ENCODE data around the gene ACSS1.

DNA sequence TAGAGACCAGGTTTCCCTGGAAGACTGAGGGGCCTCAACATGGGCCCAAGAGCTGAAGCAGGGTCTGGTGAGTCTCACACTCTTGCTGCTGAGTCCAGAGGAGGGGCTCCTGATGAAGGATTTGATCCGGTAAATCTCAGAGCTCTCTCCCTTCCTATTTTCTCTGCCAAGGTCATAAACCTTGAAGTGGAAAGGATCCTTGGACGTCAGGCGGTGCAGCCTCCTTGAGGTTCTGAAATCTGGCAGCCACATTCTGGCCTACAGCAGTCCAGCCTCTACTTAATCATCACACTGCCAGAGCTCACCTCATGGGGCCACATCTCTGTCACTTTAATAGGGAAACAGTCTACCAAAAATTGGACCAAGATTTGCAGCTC is 24.0 kb downstream of the ACSS1 start:
- TF ChIP-seq, protein P1, sequence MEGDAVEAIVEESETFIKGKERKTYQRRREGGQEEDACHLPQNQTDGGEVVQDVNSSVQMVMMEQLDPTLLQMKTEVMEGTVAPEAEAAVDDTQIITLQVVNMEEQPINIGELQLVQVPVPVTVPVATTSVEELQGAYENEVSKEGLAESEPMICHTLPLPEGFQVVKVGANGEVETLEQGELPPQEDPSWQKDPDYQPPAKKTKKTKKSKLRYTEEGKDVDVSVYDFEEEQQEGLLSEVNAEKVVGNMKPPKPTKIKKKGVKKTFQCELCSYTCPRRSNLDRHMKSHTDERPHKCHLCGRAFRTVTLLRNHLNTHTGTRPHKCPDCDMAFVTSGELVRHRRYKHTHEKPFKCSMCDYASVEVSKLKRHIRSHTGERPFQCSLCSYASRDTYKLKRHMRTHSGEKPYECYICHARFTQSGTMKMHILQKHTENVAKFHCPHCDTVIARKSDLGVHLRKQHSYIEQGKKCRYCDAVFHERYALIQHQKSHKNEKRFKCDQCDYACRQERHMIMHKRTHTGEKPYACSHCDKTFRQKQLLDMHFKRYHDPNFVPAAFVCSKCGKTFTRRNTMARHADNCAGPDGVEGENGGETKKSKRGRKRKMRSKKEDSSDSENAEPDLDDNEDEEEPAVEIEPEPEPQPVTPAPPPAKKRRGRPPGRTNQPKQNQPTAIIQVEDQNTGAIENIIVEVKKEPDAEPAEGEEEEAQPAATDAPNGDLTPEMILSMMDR (IDR thresholded peaks at IDR 0.05; ENCODE audit: insufficient read depth, low read length), result no peak
- no peak for TF ChIP-seq GABPA (IDR thresholded peaks at IDR 0.05; ENCODE audit: low read depth)
- TF ChIP-seq, protein P2, sequence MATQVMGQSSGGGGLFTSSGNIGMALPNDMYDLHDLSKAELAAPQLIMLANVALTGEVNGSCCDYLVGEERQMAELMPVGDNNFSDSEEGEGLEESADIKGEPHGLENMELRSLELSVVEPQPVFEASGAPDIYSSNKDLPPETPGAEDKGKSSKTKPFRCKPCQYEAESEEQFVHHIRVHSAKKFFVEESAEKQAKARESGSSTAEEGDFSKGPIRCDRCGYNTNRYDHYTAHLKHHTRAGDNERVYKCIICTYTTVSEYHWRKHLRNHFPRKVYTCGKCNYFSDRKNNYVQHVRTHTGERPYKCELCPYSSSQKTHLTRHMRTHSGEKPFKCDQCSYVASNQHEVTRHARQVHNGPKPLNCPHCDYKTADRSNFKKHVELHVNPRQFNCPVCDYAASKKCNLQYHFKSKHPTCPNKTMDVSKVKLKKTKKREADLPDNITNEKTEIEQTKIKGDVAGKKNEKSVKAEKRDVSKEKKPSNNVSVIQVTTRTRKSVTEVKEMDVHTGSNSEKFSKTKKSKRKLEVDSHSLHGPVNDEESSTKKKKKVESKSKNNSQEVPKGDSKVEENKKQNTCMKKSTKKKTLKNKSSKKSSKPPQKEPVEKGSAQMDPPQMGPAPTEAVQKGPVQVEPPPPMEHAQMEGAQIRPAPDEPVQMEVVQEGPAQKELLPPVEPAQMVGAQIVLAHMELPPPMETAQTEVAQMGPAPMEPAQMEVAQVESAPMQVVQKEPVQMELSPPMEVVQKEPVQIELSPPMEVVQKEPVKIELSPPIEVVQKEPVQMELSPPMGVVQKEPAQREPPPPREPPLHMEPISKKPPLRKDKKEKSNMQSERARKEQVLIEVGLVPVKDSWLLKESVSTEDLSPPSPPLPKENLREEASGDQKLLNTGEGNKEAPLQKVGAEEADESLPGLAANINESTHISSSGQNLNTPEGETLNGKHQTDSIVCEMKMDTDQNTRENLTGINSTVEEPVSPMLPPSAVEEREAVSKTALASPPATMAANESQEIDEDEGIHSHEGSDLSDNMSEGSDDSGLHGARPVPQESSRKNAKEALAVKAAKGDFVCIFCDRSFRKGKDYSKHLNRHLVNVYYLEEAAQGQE (IDR thresholded peaks at IDR 0.05; ENCODE audit: insufficient replicate concordance, low read depth), result no peak
- no peak for TF ChIP-seq POLR2AphosphoS5 (IDR thresholded peaks at IDR 0.05; ENCODE audit: low read depth)
